HCT116 (cell line): ENCODE data around the gene SLC47A2. TPM values are rescaled to one million over a fixed set of nuclear protein-coding genes. Genes with fewer than 3 reads are reported as not detected.

Experiments
- ATAC-seq: fragments of 200-7000 bp; cut with Tn5 transposase; 2 replicates; pipeline ENCODE4 v1.9.1; 2020; ENCODE audit warnings: mild to moderate bottlenecking, moderate library complexity
- BruUV-seq: library from RNA; stranded (reverse); fragments of 400-500 nt; replicated peaks from 2 replicates; lab custom pipeline; 2021; lab: Mats Ljungman, UMichigan
- CTCF ChIA-PET: fragments of 300-600 bp; sonication (Branson Sonifier 250); formaldehyde crosslinking; loops from one replicate; lab custom pipeline; 2021; ENCODE audit warnings: antibody characterized with exemption; lab: Charles Lee
- POLR2A ChIA-PET: fragments of 300-600, 350-600 bp; sonication (Branson Sonifier 250); formaldehyde crosslinking; loops from one replicate; lab custom pipeline; 2021; ENCODE audit warnings: antibody characterized with exemption; lab: Charles Lee
- RAD21 ChIA-PET, 2 experiments: fragments of 300-600 bp; sonication (Branson Sonifier 250); formaldehyde crosslinking; loops; one replicate each; lab custom pipeline; 2023; ENCODE audit warnings: low total read pairs in 2 of 2; ENCODE audit not compliant: uncharacterized antibody in 2 of 2, unreplicated experiment in 2 of 2, low non-redundant PET in 1 of 2; lab: Charles Lee
- DNase-seq: peaks from one replicate; pipeline ENCODE4 v3.0.0-alpha.2; 2010; ENCODE audit warnings: low read depth, low spot score
- H2AFZ ChIP-seq: fragments of 200-600 bp; shearing (Covaris generic), sonication (generic); 2 replicates; pipeline ENCODE4 v1.6.1; 2017; ENCODE audit warnings: low read depth, mixed run types, mixed read lengths, antibody characterized with exemption, low read length; ENCODE audit not compliant: poor library complexity, severe bottlenecking
- H3K27ac ChIP-seq: 2 replicates; pipeline ENCODE4 v1.5.1; 2012; ENCODE audit warnings: low read depth, low read length
- H3K27me3 ChIP-seq: fragments of 200-600 bp; sonication (generic); 2 replicates; pipeline ENCODE4 v1.6.1; 2016; ENCODE audit warnings: mixed run types, low read length, mixed read lengths; ENCODE audit not compliant: insufficient read depth
- H3K36me3 ChIP-seq, 2 experiments: fragments of 200-500 bp in 1 of 2; fragments of 200-600 bp in 1 of 2; sonication (Bioruptor generic) in 1 of 2; sonication (generic) in 1 of 2; 2 replicates each; pipeline versions ENCODE4 v1.5.1 to v1.6.1; 2014 to 2016; ENCODE audit warnings: low read length in 2 of 2, inconsistent platforms in 1 of 2, mixed read lengths in 1 of 2, mixed run types in 1 of 2; ENCODE audit not compliant: insufficient read depth in 2 of 2, control insufficient read depth in 1 of 2
- H3K4me1 ChIP-seq, 2 experiments: fragments of 200-600 bp in 1 of 2; sonication (generic) in 1 of 2; 2 replicates each; pipeline versions ENCODE4 v1.5.1 to v1.6.1; 2012 to 2017; ENCODE audit warnings: low read length in 2 of 2, inconsistent platforms in 1 of 2, mild to moderate bottlenecking in 1 of 2, mixed read lengths in 1 of 2, mixed run types in 1 of 2, moderate library complexity in 1 of 2; ENCODE audit not compliant: insufficient read depth in 2 of 2, control insufficient read depth in 1 of 2
- H3K4me2 ChIP-seq: fragments of 200-600 bp; sonication (generic); 2 replicates; pipeline ENCODE4 v1.6.1; 2017; ENCODE audit warnings: mixed run types, low read length, mixed read lengths
- H3K4me3 ChIP-seq, 2 experiments: fragments of 200-600 bp in 1 of 2; sonication (generic) in 1 of 2; replicated peaks in 1 of 2; 2 replicates each; pipeline ENCODE4 v1.5.1; 2011 to 2016; ENCODE audit warnings: low read length in 2 of 2, control low read depth in 1 of 2, low read depth in 1 of 2, mild to moderate bottlenecking in 1 of 2, mixed read lengths in 1 of 2, mixed run types in 1 of 2
- H3K79me2 ChIP-seq: fragments of 200-600 bp; sonication (generic); 2 replicates; pipeline ENCODE4 v1.6.1; 2017; ENCODE audit warnings: mild to moderate bottlenecking, mixed run types, low read length, moderate library complexity, mixed read lengths; ENCODE audit not compliant: insufficient read depth
- H3K9ac ChIP-seq: fragments of 200-600 bp; sonication (generic); 2 replicates; pipeline ENCODE4 v1.6.1; 2016; ENCODE audit warnings: low read length, mixed read lengths
- H3K9me2 ChIP-seq: fragments of 200-600 bp; sonication (generic), shearing (Covaris generic); 2 replicates; pipeline ENCODE4 v1.6.1; 2017; ENCODE audit warnings: mixed run types, mild to moderate bottlenecking, moderate library complexity; ENCODE audit not compliant: insufficient read depth
- H3K9me3 ChIP-seq, 2 experiments: fragments of 200-500 bp in 1 of 2; fragments of 200-600 bp in 1 of 2; sonication (Bioruptor generic) in 1 of 2; sonication (generic) in 1 of 2; 2 replicates each; pipeline ENCODE4 v1.6.1; 2014 to 2017; ENCODE audit warnings: low read length in 2 of 2, mixed read lengths in 2 of 2, inconsistent platforms in 1 of 2, low read depth in 1 of 2, mild to moderate bottlenecking in 1 of 2, mixed run types in 1 of 2, moderate library complexity in 1 of 2; ENCODE audit not compliant: control insufficient read depth in 1 of 2, insufficient read depth in 1 of 2
- H4K20me1 ChIP-seq: fragments of 200-600 bp; sonication (generic), shearing (Covaris generic); 2 replicates; pipeline ENCODE4 v1.6.1; 2017; ENCODE audit warnings: mixed run types, mild to moderate bottlenecking, moderate library complexity; ENCODE audit not compliant: insufficient read depth
- CEBPB ChIP-seq: IDR thresholded peaks from 2 replicates; pipeline ENCODE4 v1.6.1; 2012; ENCODE audit warnings: low read depth
- EZH2 ChIP-seq: fragments of 200-600 bp; sonication (generic); IDR thresholded peaks from 2 replicates; pipeline ENCODE4 v1.6.1; 2017; ENCODE audit warnings: antibody characterized with exemption, mixed run types
- EZH2phosphoT487 ChIP-seq: fragments of 200-600 bp; IDR thresholded peaks from 2 replicates; pipeline ENCODE4 v1.6.1; 2018; ENCODE audit warnings: antibody characterized with exemption, borderline replicate concordance
- JUND ChIP-seq: IDR thresholded peaks from 2 replicates; pipeline ENCODE4 v1.6.1; 2012
- POLR2A ChIP-seq: IDR thresholded peaks from 2 replicates; pipeline ENCODE4 v1.7.0; 2011; ENCODE audit warnings: borderline replicate concordance; ENCODE audit not compliant: insufficient read depth, insufficient read length; ENCODE audit errors: extremely low read depth
- RAD21 ChIP-seq: IDR thresholded peaks from 2 replicates; pipeline ENCODE4 v1.6.1; 2012; ENCODE audit warnings: low read depth, mild to moderate bottlenecking
- TCF7L2 ChIP-seq: IDR thresholded peaks from 2 replicates; pipeline ENCODE4 v1.7.0; 2011; ENCODE audit warnings: borderline replicate concordance, inconsistent platforms; ENCODE audit not compliant: insufficient read depth, insufficient read length; ENCODE audit errors: extremely low read depth
- ZNF274 ChIP-seq: fragments of 200-500 bp; sonication (Bioruptor generic); IDR thresholded peaks from 2 replicates; pipeline ENCODE4 v1.6.1; 2014; ENCODE audit warnings: mild to moderate bottlenecking, low read depth, low read length, inconsistent platforms
- intact Hi-C: fragments of 100-400 bp; cut with micrococcal nuclease; formaldehyde crosslinking; loops from 2 replicates; pipeline ENCODE4 v1.10.0; 2022
- total RNA-seq: library from RNA; stranded (reverse); gene quantifications from one replicate; pipeline ENCODE4 v1.2.1, GENCODE V29; 2021; ENCODE audit not compliant: unreplicated experiment
- TF ChIP-seq, protein P1 (sequence below): IDR thresholded peaks from 2 replicates; pipeline ENCODE4 v1.6.1; 2012; ENCODE audit warnings: low read depth

The SLC47A2 gene
- total RNA-seq, 1 experiment from 2014 or later = not detected

DNA sequence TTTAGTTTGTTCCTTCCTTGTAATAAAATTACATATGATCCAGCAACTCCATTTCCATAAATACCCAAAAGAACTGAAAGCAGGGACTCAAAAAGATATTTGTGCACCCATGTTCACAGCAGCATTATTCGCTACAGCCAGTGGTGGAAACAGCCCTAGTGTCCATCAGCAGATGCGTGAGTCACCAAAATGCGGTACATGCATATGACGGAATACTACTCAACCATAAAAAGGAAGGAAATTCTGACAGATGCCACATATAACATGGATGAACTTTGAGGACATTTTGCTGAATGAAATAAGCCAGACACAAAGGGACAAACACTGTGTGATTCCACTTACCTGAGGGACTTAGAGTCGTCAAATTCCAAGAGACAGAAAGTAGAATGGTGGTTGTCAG lies 9.1 kb upstream of the SLC47A2 start:
- no peak overlapping the region for H3K4me2 ChIP-seq
- no peak for DNase-seq
- CTCF ChIA-PET = no interaction called here
- intact Hi-C loops = no loop called here
- H3K9ac ChIP-seq = no peak overlapping the region
- no peaks in the 10 kb centered on the region for H3K9me3 ChIP-seq
- POLR2A ChIA-PET = no interaction called here
- TF ChIP-seq CEBPB (no peak), RAD21 (no peak), POLR2A (no peak), ZNF274 (no peak), EZH2 (no peak), JUND (no peak), TCF7L2 (no peak), EZH2phosphoT487 (no peak)
- TF ChIP-seq, protein P1, sequence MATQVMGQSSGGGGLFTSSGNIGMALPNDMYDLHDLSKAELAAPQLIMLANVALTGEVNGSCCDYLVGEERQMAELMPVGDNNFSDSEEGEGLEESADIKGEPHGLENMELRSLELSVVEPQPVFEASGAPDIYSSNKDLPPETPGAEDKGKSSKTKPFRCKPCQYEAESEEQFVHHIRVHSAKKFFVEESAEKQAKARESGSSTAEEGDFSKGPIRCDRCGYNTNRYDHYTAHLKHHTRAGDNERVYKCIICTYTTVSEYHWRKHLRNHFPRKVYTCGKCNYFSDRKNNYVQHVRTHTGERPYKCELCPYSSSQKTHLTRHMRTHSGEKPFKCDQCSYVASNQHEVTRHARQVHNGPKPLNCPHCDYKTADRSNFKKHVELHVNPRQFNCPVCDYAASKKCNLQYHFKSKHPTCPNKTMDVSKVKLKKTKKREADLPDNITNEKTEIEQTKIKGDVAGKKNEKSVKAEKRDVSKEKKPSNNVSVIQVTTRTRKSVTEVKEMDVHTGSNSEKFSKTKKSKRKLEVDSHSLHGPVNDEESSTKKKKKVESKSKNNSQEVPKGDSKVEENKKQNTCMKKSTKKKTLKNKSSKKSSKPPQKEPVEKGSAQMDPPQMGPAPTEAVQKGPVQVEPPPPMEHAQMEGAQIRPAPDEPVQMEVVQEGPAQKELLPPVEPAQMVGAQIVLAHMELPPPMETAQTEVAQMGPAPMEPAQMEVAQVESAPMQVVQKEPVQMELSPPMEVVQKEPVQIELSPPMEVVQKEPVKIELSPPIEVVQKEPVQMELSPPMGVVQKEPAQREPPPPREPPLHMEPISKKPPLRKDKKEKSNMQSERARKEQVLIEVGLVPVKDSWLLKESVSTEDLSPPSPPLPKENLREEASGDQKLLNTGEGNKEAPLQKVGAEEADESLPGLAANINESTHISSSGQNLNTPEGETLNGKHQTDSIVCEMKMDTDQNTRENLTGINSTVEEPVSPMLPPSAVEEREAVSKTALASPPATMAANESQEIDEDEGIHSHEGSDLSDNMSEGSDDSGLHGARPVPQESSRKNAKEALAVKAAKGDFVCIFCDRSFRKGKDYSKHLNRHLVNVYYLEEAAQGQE = no peak
- TF ChIP-seq, all 23 proteins: peak for 0
- ATAC-seq = no peak
- no peaks in the 10 kb centered on the region for H3K79me2 ChIP-seq
- no peak overlapping the region for H3K27ac ChIP-seq
- no peaks in the 10 kb centered on the region for H4K20me1 ChIP-seq
- H3K9me2 ChIP-seq = no peaks in the 10 kb centered on the region
- H2AFZ ChIP-seq = no peak overlapping the region
- H3K27me3 ChIP-seq = no peaks in the 10 kb centered on the region
- RAD21 ChIA-PET = no interaction called here
- H3K4me1 ChIP-seq = peaks cover 8 to 14% of the 10 kb centered on the region in 2 experiments; a peak in 3 of 4 replicates
- H3K36me3 ChIP-seq = no peaks in the 10 kb centered on the region
- H3K4me3 ChIP-seq = no peak overlapping the region
- no TSS peak for BruUV-seq
